ENCODE results near the gene ZNF57. TPM values are rescaled to one million over a fixed set of nuclear protein-coding genes. Genes with fewer than 3 reads are reported as not detected.

Gene ZNF57
- total and polyA plus RNA-seq, 9 of the 15 experiments (the other 6 are each of a cell fraction or from before 2014, with no cell fraction given): 3.9 to 13.5 (median 7.8) TPM

DNA sequence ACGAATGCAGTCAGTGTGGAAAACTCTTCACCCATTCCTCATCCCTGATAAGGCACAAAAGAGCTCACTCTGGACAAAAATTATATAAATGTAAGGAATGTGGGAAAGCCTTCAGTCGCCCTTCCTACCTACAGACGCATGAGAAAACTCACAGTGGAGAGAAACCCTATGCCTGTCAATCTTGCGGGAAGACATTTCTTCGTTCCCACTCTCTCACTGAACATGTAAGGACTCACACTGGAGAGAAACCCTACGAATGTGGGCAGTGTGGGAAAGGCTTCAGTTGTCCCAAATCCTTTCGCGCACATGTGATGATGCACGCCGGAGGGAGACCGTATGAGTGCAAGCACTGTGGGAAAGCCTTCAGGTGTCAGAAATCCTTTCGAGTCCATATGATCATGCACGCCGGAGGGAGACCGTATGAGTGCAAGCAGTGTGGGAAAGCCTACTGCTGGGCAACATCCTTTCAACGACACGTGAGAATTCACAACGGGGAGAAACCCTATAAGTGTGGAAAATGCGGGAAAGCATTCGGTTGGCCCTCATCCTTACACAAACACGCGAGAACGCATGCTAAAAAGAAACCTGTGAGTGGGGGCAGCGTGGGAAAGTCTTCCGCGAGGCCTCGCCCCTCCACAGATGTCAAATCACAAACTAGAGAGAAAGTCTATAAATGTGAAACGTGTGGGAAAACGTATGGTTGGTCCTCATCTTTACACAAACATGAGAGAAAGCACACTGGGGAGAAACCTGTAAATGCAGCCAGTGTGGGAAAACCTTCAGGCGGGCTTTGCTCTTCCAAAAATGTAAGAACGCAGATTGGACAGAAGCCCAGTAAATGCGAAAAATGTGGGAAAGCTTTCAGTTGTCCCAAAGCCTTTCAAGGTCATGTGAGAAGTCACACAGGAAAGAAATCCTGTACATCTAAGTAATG, 23.1 kb upstream of the ZNF57 start:
- no peaks in the 10 kb centered on the region; a peak in 1 of 5 replicates for H3K4me1 ChIP-seq (replicated peaks in 1 of 2; ENCODE audit: control insufficient read depth in 2 of 2, insufficient read depth in 2 of 2, low read length in 2 of 2)
- H4K20me1 ChIP-seq (replicated peaks; ENCODE audit: control insufficient read depth, insufficient read depth, low read length): no peaks in the 10 kb centered on the region
- no peaks in the 10 kb centered on the region for H3K27me3 ChIP-seq (ENCODE audit: control insufficient read depth in 2 of 2, insufficient read depth in 2 of 2, low read length in 2 of 2)
- in situ Hi-C loops (cut with MboI): no loop called here
- H3K9me3 ChIP-seq (replicated peaks; ENCODE audit: control insufficient read depth, insufficient read depth, low read depth, low read length): peaks cover 17% of the 10 kb centered on the region
- no peak overlapping the region for H3K27ac ChIP-seq (ENCODE audit: extremely low read depth, low read depth, low read length)
- H3K9me1 ChIP-seq (ENCODE audit: control insufficient read depth, insufficient read depth, low read length): no peaks in the 10 kb centered on the region
- FAIRE-seq: no peak
- CTCF ChIA-PET (ENCODE audit: low intra/inter-chr PET ratio): no interaction called here
- WGBS (ENCODE audit: insufficient coverage, low coverage, missing lambda C conversion rate): 38% methylated on average over 32 of the region's 32 CpGs
- no peak overlapping the region for H3K4me3 ChIP-seq
- intact Hi-C loops (cut with micrococcal nuclease): no loop called here
- no TSS peak for BruUV-seq (replicated peaks)
- H3K9ac ChIP-seq (ENCODE audit: insufficient read depth in 1 of 2, low read depth in 2 of 2, low read length in 2 of 2): no peak overlapping the region
- H3K4me2 ChIP-seq (ENCODE audit: insufficient read depth, low read length): no peak overlapping the region
- H3K36me3 ChIP-seq (ENCODE audit: control insufficient read depth, insufficient read depth, low read length): no peaks in the 10 kb centered on the region
- no peak for ATAC-seq
- POLR2A ChIA-PET: interaction anchor here (0.6 kb wide), 1 partner anchor 46 kb away, joined by 3 read pairs; no protein-coding TSS in a partner anchor
- no peak for DNase-seq (ENCODE audit: extremely low read depth in 1 of 4, low spot score in 3 of 4)
- no peaks in the 10 kb centered on the region for H3K79me2 ChIP-seq (ENCODE audit: control insufficient read depth, insufficient read depth, low read length)
- no peak overlapping the region for H2AFZ ChIP-seq (ENCODE audit: low read depth, low read length)
- TF ChIP-seq PML (IDR thresholded peaks at IDR 0.05; ENCODE audit: low read length): no peak
- TF ChIP-seq CBX1 (IDR thresholded peaks at IDR 0.05; ENCODE audit: low read depth): peak; percentile 58; the same call in 1 of the 2 replicates
- TF ChIP-seq ZNF766 (CRISPR knock-in tag; conservative IDR thresholded peaks at IDR 0.05): no peak
- TF ChIP-seq, protein P1, sequence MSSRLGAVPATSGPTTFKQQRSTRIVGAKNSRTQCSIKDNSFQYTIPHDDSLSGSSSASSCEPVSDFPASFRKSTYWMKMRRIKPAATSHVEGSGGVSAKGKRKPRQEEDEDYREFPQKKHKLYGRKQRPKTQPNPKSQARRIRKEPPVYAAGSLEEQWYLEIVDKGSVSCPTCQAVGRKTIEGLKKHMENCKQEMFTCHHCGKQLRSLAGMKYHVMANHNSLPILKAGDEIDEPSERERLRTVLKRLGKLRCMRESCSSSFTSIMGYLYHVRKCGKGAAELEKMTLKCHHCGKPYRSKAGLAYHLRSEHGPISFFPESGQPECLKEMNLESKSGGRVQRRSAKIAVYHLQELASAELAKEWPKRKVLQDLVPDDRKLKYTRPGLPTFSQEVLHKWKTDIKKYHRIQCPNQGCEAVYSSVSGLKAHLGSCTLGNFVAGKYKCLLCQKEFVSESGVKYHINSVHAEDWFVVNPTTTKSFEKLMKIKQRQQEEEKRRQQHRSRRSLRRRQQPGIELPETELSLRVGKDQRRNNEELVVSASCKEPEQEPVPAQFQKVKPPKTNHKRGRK (tag; IDR thresholded peaks at IDR 0.05): no peak
- no peak for TF ChIP-seq ELK3 (CRISPR knock-in tag; IDR thresholded peaks at IDR 0.05)
- no peak for TF ChIP-seq HMG20B (CRISPR knock-in tag; IDR thresholded peaks at IDR 0.05)
- TF ChIP-seq REST (IDR thresholded peaks at IDR 0.05; ENCODE audit: borderline replicate concordance): no peak
- TF ChIP-seq REST (CRISPR knock-in tag; IDR thresholded peaks at IDR 0.05; ENCODE audit: low read depth): no peak
- peak; percentile 98 for TF ChIP-seq TRIM28 (IDR thresholded peaks at IDR 0.05)

Data from K562 (cell line).